Astrocyte (in vitro differentiated cells and primary cell): ENCODE measurements around the gene HOMEZ. TPM values are rescaled to one million over a fixed set of nuclear protein-coding genes. Genes with fewer than 3 reads are reported as not detected.

Source experiments
- DNase-seq: peaks from one replicate; pipeline ENCODE4 v3.0.0-alpha.2; 2010; ENCODE audit warnings: low read depth
- FAIRE-seq: peaks from 2 replicates; lab custom pipeline; 2011; peaks lifted over from hg19 to GRCh38; lab: Jason Lieb, UNC
- H2AFZ ChIP-seq: 2 replicates; pipeline ENCODE4 v1.6.0; 2012; ENCODE audit warnings: low read depth, low read length, inconsistent platforms
- H3K27ac ChIP-seq: 2 replicates; pipeline ENCODE4 v1.5.1; 2011; ENCODE audit warnings: low read depth, low read length, inconsistent platforms
- H3K27me3 ChIP-seq: 2 replicates; pipeline ENCODE4 v1.6.0; 2011; ENCODE audit warnings: low read length, inconsistent platforms; ENCODE audit not compliant: insufficient read depth
- H3K36me3 ChIP-seq: 2 replicates; pipeline ENCODE4 v1.5.1; 2011; ENCODE audit warnings: low read length, inconsistent platforms; ENCODE audit not compliant: insufficient read depth
- H3K4me1 ChIP-seq: 2 replicates; pipeline ENCODE4 v1.5.1; 2011; ENCODE audit warnings: low read length, inconsistent platforms; ENCODE audit not compliant: insufficient read depth
- H3K4me2 ChIP-seq: 2 replicates; pipeline ENCODE4 v1.6.0; 2012; ENCODE audit warnings: low read length, inconsistent platforms
- H3K4me3 ChIP-seq: 2 replicates; pipeline ENCODE4 v1.5.1; 2011; ENCODE audit warnings: low read depth, mild to moderate bottlenecking, low read length, inconsistent platforms; ENCODE audit not compliant: insufficient read depth
- H3K79me2 ChIP-seq: 2 replicates; pipeline ENCODE4 v1.6.0; 2012; ENCODE audit warnings: mild to moderate bottlenecking, low read length, inconsistent platforms; ENCODE audit not compliant: insufficient read depth
- H3K9ac ChIP-seq: 2 replicates; pipeline ENCODE4 v1.6.0; 2012; ENCODE audit warnings: mild to moderate bottlenecking, low read length, inconsistent platforms
- H3K9me3 ChIP-seq: 2 replicates; pipeline ENCODE4 v1.5.1; 2012; ENCODE audit warnings: low read depth, mild to moderate bottlenecking, low read length, inconsistent platforms; ENCODE audit not compliant: insufficient read depth
- H4K20me1 ChIP-seq: 2 replicates; pipeline ENCODE4 v1.6.0; 2012; ENCODE audit warnings: low read length, inconsistent platforms; ENCODE audit not compliant: insufficient read depth
- H3K27ac Mint-ChIP-seq: one replicate; pipeline ENCODE4 v1.8.0; 2021; ENCODE audit warnings: mild to moderate bottlenecking, mixed read lengths; ENCODE audit not compliant: unreplicated experiment
- H3K27me3 Mint-ChIP-seq: one replicate; pipeline ENCODE4 v1.8.0; 2021; ENCODE audit warnings: low read depth, mixed read lengths; ENCODE audit not compliant: unreplicated experiment
- H3K36me3 Mint-ChIP-seq: one replicate; pipeline ENCODE4 v1.8.0; 2021; ENCODE audit warnings: low read depth, mixed read lengths; ENCODE audit not compliant: unreplicated experiment
- H3K4me1 Mint-ChIP-seq: one replicate; pipeline ENCODE4 v1.8.0; 2021; ENCODE audit warnings: low read depth, mixed read lengths; ENCODE audit not compliant: unreplicated experiment
- H3K4me3 Mint-ChIP-seq: one replicate; pipeline ENCODE4 v1.8.0; 2021; ENCODE audit warnings: mild to moderate bottlenecking, moderate library complexity, mixed read lengths; ENCODE audit not compliant: unreplicated experiment
- H3K9me3 Mint-ChIP-seq: one replicate; pipeline ENCODE4 v1.8.0; 2021; ENCODE audit warnings: mild to moderate bottlenecking, mixed read lengths; ENCODE audit not compliant: unreplicated experiment
- EZH2 ChIP-seq: IDR thresholded peaks from 2 replicates; pipeline ENCODE4 v1.6.1; 2012; ENCODE audit warnings: mild to moderate bottlenecking, low read length, inconsistent platforms; ENCODE audit not compliant: insufficient read depth
- total RNA-seq: library from RNA; stranded (reverse); gene quantifications from 2 replicates; pipeline ENCODE4 v1.2.1, GENCODE V29; 2021
- TF ChIP-seq, protein P1 (sequence below): IDR thresholded peaks from 2 replicates; pipeline ENCODE4 v1.5.1; 2011; ENCODE audit warnings: low read depth, mild to moderate bottlenecking, inconsistent platforms, low read length, moderate library complexity; ENCODE audit not compliant: insufficient read depth

HOMEZ gene
- total RNA-seq, 1 donor from 2014 or later, result 16.6 TPM

DNA sequence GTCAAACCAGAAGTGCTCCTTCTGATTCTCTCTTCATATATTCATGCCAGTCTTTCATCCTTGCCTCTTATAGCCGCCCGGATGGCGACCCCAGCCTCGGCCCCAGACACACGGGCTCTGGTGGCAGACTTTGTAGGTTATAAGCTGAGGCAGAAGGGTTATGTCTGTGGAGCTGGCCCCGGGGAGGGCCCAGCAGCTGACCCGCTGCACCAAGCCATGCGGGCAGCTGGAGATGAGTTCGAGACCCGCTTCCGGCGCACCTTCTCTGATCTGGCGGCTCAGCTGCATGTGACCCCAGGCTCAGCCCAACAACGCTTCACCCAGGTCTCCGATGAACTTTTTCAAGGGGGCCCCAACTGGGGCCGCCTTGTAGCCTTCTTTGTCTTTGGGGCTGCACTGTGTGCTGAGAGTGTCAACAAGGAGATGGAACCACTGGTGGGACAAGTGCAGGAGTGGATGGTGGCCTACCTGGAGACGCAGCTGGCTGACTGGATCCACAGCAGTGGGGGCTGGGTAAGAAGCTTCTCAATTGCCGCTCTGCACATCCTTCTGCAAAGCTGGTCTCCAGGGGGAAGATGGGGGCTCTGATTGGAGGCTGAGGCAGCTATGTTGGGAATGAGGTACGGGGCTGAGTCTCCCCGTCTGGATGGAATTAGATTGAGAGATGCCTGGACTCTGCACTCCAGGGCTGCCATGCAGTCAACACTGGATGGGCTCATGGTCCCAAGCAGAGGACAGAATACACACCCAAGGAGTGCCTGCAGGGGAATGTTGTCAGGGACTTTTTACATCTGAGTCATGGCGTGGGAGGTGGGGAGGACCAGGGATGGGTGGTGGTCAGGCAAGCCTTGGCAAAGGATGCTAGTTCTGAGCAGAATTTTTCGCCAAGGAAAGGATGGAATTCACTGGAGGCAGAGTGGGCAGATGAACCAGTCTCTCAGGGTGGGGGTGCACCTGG, 22.0 kb upstream of the HOMEZ start:
- Histone ChIP-seq H3K36me3 (peaks cover 15% of the 10 kb centered on the region), H3K9me3 (no peaks in the 10 kb centered on the region), H3K79me2 (peaks cover 64% of the 10 kb centered on the region), H3K4me2 (peak overlapping the region; percentile 93), H4K20me1 (peaks cover 41% of the 10 kb centered on the region), H3K27ac (peak overlapping the region; percentile 76), H3K4me3 (peak overlapping the region; percentile 82), H2AFZ (no peak overlapping the region), H3K27me3 (no peaks in the 10 kb centered on the region), H3K4me1 (peaks cover 22% of the 10 kb centered on the region), H3K9ac (peak overlapping the region; percentile 96)
- DNase-seq (peak; percentile 51), FAIRE-seq (no peak)
- no peaks in the 10 kb centered on the region for H3K27me3 Mint-ChIP-seq
- H3K4me3 Mint-ChIP-seq, result peak overlapping the region; percentile 92
- TF ChIP-seq, protein P1, sequence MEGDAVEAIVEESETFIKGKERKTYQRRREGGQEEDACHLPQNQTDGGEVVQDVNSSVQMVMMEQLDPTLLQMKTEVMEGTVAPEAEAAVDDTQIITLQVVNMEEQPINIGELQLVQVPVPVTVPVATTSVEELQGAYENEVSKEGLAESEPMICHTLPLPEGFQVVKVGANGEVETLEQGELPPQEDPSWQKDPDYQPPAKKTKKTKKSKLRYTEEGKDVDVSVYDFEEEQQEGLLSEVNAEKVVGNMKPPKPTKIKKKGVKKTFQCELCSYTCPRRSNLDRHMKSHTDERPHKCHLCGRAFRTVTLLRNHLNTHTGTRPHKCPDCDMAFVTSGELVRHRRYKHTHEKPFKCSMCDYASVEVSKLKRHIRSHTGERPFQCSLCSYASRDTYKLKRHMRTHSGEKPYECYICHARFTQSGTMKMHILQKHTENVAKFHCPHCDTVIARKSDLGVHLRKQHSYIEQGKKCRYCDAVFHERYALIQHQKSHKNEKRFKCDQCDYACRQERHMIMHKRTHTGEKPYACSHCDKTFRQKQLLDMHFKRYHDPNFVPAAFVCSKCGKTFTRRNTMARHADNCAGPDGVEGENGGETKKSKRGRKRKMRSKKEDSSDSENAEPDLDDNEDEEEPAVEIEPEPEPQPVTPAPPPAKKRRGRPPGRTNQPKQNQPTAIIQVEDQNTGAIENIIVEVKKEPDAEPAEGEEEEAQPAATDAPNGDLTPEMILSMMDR, result no peak
- TF ChIP-seq EZH2, result no peak
- H3K27ac Mint-ChIP-seq, result peak overlapping the region; percentile 92
- H3K4me1 Mint-ChIP-seq, result peaks cover 23% of the 10 kb centered on the region
- H3K9me3 Mint-ChIP-seq, result no peaks in the 10 kb centered on the region
- H3K36me3 Mint-ChIP-seq, result peaks cover 16% of the 10 kb centered on the region

DNA sequence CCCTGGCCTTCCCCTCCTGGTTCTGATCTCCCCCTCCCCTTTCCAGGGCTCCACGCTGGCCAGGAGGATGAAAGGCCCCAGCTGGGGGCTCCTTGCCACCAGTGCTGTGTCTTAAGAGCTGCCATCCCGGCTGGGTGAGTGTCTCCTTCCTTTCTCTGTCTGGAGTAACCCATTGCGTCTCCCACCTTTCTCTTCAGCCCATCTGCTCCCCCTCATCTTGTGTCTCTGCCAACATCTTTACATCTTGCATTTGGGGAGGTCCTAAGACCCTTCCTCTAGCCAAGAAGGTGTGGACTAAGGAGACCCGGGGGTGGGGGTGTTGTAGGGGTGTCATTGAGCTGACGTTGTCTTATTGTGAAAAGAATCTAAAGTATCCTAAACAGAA, 21.2 kb upstream of the HOMEZ start:
- no peak for FAIRE-seq

More for the DNA sequence above, 21.2 kb upstream of the HOMEZ start:
- peak overlapping the region; percentile 92 for H3K4me3 Mint-ChIP-seq
- no peak for TF ChIP-seq EZH2
- TF ChIP-seq, protein P1, result no peak
- Histone ChIP-seq H3K27ac (peak overlapping the region; percentile 76), H3K27me3 (no peaks in the 10 kb centered on the region), H3K4me2 (peak overlapping the region; percentile 93), H3K4me1 (peaks cover 22% of the 10 kb centered on the region), H3K9me3 (no peaks in the 10 kb centered on the region), H3K4me3 (peak overlapping the region; percentile 82), H4K20me1 (peaks cover 37% of the 10 kb centered on the region), H3K79me2 (peaks cover 57% of the 10 kb centered on the region), H2AFZ (peak overlapping the region; percentile 73), H3K9ac (peak overlapping the region; percentile 96), H3K36me3 (peaks cover 15% of the 10 kb centered on the region)
- no peak for DNase-seq
- H3K9me3 Mint-ChIP-seq, result no peaks in the 10 kb centered on the region
- H3K27ac Mint-ChIP-seq, result peak overlapping the region; percentile 92
- H3K36me3 Mint-ChIP-seq, result peaks cover 16% of the 10 kb centered on the region
- H3K27me3 Mint-ChIP-seq, result no peaks in the 10 kb centered on the region
- H3K4me1 Mint-ChIP-seq, result peaks cover 23% of the 10 kb centered on the region
